HG03139 (cell line): ENCODE results near the gene TOMM20L.
"Not testable (repeated sequence)": the region's sequence is repeated elsewhere in the genome, so short reads cannot be mapped to it uniquely, and the experiment has no call there.

ENCODE experiments used
- ATAC-seq: cut with Tn5 transposase; IDR thresholded peaks from one replicate; pipeline ENCODE4 v1.9.1; 2021; ENCODE audit not compliant: unreplicated experiment

The TOMM20L gene

GRCh38 chr14:58395812-58396788 lies at the start of gene TOMM20L:
TOMM20L (plus strand) TSS chr14:58395930; CDS start chr14:58395958, 28 bp downstream.
- ATAC-seq = peak; percentile 86

DNA sequence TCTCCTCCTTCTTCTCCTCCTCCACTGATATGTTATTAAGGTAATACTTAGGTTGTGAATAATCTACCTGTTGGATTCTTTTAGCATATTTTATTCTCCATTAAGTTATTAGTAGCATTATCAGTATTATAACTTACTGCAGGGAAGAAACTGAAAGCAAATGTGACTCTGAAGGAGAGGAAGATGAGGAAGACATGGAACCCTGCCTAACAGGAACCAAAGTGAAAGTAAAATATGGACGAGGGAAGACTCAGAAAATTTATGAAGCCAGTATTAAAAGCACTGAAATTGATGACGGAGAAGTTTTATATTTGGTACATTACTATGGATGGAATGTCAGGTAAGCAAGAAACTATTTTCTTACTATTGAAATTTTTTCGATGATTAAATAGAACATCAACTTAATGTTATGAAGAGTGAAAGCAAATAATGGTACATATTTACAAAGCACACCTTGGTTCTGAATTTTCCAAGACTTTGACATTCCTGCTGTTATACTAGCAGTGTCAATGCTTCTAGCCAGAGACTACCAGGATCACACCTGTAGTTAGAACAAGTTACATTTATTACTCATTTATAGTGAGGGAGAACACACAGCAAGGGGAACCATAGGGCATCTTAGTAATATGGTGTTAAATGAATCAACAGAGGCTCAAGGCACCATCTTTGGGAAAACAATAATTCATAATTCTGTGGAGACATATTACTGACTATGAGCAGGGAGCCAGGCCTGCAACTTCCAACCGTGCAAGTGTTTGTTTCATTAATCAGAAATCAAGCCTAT lies 42.0 kb upstream of the TOMM20L start:
- ATAC-seq = no peak

DNA sequence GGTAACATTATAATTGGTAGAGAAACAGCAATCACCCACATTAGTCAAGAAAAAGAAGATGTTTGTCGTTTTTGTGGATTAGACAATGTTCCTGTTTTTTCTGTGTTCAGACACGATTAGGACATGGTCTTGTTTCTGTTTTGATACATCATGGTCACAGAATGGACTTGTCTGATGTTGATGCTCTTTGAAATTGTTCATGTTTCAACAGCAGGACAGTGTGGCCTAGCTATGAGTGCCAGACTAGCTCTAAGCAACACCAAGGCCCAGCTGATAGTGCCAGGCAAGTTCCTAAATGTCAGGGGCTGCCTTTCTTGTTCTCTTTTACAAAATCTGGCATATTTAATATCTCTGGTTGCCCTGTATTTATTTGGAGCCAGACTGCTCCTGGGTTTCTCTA lies 40.9 kb upstream of the TOMM20L start:
- ATAC-seq = no peak

DNA sequence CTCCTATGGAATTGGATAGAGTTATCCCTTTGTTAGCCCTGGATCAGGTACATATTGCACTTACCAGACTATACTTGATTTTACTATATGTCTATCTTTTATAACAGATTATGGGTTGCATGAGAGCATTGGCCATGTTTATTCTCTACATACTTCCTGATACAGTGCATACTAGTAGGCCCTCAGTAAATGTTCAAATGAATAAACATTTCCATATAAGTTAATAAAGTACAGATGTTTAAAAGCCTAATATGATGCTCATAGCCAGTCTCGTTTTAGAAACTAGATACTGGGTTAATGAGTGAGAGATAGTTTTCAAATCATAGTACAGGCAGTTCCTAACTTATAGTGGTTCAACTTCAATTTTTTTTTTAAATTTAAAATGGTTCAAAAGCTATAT lies 39.5 kb upstream of the TOMM20L start:
- no peak for ATAC-seq

DNA sequence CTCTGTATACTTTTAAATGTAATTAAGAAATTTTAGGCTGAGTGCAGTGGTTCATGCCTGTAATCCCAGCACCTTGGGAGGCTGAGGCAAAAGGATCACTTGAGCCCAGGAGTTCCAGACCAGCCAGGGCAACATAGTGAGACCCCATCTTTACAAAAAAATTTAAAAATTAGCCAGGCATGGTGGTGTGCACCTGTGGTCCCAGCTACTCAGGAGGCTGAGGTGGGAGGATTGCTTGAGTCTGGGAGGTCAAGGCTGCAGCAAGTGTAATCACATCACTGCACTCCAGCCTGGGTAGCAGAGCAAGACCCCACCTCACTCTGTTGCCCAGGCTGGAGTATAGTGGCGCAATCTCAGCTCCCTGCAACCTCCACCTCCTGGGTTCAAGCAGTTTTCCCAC lies 33.5 kb upstream of the TOMM20L start:
- not testable (repeated sequence) for ATAC-seq

DNA sequence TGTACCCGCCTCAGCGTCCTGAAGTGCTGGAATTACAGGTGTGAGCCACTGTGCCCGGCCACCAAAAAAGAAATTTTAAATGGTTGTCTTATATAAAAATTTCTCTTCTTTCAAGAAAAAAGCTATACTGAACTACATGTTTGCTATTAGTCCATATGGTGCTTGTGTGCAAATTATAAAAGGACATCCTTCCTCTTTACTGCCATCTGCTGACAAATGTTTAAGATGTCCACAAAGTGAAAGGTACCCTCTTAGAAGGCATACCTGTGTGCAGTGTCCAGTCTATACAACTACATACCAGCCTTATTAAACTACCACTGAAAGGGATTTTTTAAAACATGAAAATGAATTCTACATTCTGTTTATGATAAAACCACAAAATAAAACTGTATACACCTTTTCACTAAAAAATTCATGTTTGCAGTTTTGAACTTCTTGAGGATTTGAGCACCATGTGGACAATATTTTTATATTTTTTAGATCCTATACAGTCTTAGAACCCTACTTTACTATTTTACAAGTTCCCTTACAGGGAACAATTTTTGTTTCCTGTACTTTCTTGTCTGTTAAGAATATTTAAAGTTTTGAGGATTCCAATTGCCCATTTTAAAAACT lies 32.8 kb upstream of the TOMM20L start:
- no peak for ATAC-seq

GRCh38 chr14:58364316-58364715 lies 31.4 kb upstream of the TOMM20L start:
- no peak for ATAC-seq

GRCh38 chr14:58367296-58367695 lies 28.4 kb upstream of the TOMM20L start:
- no peak for ATAC-seq

DNA sequence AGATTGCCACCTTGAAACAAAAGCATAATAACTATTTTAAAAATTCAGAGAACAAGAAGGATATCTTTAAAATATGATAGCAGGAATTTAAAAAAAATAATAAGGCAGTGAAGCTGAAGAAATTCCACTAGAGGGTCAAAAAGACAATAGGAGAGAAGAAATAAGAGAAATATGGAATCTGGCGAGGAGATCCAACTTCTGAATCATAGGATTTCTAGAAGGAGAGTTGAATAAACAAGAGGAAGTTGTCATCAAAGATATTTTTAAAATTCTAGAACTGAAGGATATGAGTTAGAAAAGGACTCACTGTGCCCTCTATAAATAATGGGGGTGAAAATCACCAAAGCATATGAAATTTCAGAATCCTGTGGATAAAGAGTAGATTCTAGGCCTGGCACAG lies 26.8 kb upstream of the TOMM20L start:
- ATAC-seq = no peak

DNA sequence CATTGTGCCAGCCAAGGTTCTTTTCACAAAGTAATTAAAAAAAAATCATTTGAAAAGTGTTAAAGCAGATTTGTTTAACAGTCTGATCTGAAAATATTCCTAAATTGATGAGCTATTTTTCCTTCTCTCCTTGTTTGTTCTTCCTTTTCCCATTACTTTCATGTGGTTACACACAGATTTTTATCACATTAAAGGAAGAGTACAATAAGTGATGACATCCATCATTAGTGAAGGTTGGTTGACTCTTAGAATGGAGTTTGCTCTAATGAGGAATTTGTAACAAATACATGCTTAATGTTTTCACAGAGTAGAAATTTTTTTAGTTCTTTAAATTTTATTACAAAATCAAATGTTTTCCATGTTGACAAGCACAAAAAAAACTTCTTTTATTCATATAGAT lies 18.9 kb upstream of the TOMM20L start:
- no peak for ATAC-seq

DNA sequence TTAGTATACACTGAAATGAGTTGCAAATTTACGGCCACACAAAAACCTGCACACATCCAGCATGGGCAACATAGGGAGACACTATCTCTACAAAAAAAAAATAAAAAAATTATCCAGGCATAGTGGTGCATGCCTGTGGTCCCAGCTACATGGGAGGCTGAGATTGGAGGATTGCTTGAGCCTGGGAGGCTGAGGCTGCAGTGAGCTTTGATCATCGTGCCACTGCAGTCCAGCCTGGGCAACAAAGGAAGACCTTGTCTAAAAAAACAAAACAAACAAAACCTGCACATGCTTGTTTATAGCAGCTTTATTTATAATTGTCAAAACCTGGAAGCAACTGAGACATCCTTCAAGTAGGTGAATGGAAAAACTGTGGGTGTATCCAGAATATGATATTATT lies 4.9 kb upstream of the TOMM20L start:
- no peak for ATAC-seq

- no peak for ATAC-seq
Observed at GRCh38 chr14:58395562-58395811, 243 bp upstream of the TOMM20L start.

DNA sequence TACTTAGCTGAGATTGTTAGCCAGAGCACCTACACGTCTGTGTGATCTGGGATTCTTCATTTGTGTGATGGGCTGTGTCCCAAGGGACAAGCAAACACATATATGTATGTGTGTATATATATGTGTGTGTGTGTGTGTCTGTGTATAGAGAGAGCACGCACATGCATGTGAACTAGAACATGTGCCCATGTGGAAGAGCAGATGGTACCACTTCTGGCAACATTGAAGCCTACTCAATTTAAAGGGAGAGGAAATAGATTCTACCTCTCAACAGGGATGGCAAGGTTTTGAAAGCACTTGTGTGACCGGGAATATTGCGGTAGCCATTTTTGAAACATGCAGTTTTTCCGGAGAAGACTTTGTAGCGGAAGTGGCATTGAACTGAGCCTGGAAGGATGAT lies 1.4 kb downstream of the TOMM20L start:
- no peak for ATAC-seq

DNA sequence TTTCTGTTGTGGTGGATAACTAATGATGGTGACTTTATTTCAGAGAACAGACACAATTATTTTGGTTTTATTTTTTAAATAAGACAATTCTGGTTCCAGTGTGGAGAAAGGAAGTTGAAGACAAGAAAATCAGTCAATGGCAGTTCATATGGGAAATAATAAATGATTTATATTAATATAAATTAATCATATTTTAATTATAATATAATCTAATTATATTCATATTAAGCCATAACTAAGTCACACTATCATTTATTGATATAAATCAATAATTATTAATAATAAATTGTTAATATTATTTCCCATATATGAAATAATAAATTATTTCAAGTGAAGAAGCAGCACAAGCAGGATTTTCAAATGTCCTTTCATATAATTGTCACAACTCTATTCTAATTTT lies 2.8 kb downstream of the TOMM20L start:
- ATAC-seq = no peak

DNA sequence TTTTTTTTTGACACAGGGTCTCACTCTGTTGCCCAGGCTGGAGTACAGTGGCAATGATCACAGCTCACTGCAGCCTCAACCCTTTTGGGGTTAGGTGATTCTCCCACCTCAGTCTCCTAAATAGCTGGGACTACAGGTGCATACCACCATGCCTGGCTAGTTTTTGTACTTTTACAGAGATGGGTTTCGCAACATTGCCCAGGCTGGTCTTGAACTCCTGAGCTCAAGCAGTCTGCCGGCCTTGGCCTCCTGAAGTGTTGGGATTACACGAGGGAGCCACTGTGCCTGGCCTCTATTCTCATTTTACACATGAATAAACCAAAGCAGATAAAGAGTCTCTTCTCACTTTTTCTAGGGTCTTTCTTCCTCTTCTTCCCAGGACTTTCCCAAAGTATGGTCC lies 3.2 kb downstream of the TOMM20L start:
- ATAC-seq = no peak

DNA sequence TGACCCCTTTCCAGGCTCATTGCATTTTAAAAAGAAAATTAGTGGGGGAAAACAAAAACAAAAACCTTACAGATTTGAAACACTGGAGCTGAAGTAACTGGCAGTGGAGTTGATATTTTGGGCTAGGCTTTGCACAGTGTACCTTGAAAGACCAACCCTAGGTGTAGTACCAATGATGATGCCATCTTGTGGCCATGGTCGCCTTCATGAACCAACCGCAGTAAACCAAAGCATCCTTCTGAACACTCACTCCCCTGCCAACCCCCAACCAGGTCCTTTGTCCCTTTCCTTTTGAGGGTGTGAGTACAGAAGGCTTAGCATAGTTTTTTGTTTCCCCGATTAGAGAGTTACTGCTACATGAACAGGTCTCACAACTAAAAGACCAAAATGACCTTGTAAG lies 5.9 kb downstream of the TOMM20L start:
- no peak for ATAC-seq

DNA sequence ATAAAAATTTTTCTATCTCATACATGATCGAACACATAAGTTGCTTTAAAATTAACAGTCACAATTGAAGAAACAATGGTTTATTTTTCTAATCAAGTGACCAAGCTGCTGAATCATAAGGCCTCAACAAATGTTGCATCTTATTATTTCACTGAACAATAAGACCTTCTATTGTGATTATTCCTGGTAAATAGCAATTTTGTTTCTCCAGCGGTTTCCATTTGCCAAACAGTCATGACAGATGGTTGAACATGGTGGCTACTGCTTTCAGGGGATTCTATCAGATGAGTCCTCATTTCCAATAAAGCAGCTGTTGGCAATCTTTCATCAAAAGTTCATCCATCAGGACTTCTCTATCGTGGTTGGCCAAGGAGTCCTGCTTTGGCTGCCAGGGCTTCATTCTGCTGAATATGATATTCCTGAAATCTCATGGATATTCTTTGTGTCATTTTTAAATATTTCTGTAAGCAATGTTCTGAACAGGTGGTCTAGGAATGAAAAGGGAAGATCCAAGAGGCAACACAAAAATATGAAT lies 13.0 kb downstream of the TOMM20L start:
- ATAC-seq = no peak

DNA sequence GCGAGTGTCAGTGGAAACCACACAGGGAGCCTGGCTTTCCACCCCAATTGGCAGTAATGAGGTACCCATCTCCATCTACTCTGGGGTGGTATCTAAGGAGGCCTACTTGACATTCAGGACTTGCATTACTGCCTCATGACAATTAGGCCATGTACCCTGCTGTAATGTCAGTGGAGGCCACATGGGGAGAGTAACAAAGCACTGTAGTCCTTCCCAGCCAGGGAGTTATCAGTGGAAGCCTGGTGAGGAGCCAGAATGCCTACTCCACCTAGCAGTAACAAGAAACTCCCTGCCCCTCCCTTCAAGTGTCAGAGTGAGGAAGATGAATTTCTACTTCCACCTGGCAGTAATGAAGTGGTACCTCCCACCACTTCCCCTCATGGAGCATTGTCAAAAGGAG lies 19.1 kb downstream of the TOMM20L start:
- ATAC-seq = no peak

GRCh38 chr14:58415636-58416547 lies 20.2 kb downstream of the TOMM20L start:
- no peak for ATAC-seq

- not testable (repeated sequence) for ATAC-seq
Observed at GRCh38 chr14:58416934-58417333, 21.2 kb downstream of the TOMM20L start.
